Stimulated activated CD8-positive, alpha-beta memory T cell treated with anti-CD3 and anti-CD28 coated beads, Interleukin-7, amount 100 ng/mL, for 24 hours (primary cell): ENCODE results near the gene MCRS1.
"Not testable (repeated sequence)": the region's sequence is repeated elsewhere in the genome, so short reads cannot be mapped to it uniquely, and the experiment has no call there.

Experiments used
- DNase-seq: peaks from one replicate; pipeline ENCODE4 v3.0.0-alpha.2; 2020; ENCODE audit warnings: low read depth

The MCRS1 gene

GRCh38 chr12:49515266-49515665, 52.7 kb downstream of the MCRS1 start:
- DNase-seq, result no peak

GRCh38 chr12:49512546-49512945, 55.4 kb downstream of the MCRS1 start:
- no peak for DNase-seq

GRCh38 chr12:49511410-49511809, 56.5 kb downstream of the MCRS1 start:
- DNase-seq, result no peak

DNA sequence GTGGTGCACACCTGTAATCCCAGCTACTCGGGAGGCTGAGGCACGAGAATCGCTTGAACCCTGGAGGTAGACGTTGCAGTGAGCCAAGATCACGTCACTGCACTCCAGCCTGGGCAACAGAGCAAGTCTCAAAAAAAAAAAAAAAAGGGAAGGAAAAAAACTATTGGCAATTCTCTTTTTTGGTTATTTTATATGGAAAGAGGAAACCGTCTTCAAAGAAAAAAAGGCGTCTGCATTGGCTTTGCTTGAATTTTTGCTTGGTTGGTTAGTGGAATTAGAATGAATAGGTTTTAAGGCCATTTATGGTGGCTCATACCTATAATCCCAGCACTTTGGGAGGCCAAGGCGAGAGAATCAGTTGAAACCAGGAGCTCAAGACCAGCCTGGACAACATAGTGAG, 58.3 kb downstream of the MCRS1 start:
- not testable (repeated sequence) for DNase-seq
